GM13976 (cell line): ENCODE results near the gene ELF3.

ENCODE experiments used
- DNase-seq: peaks from one replicate; pipeline ENCODE4 v3.0.0; 2012; ENCODE audit warnings: low spot score
- in situ Hi-C: fragments of 300-500 bp; cut with MboI; formaldehyde crosslinking; loops from one replicate; pipeline ENCODE4 v1.12.0; 2022; ENCODE audit warnings: low sequenced_read_pairs, mixed read lengths, inconsistent platforms; ENCODE audit not compliant: unreplicated experiment
- TF ChIP-seq, protein P1 (sequence below): IDR thresholded peaks from 2 replicates; pipeline ENCODE4 v1.5.1; 2012; ENCODE audit warnings: borderline replicate concordance, mild to moderate bottlenecking; ENCODE audit not compliant: insufficient read depth; ENCODE audit errors: extremely low read depth, missing control alignments, control extremely low read depth

ELF3 gene

DNA sequence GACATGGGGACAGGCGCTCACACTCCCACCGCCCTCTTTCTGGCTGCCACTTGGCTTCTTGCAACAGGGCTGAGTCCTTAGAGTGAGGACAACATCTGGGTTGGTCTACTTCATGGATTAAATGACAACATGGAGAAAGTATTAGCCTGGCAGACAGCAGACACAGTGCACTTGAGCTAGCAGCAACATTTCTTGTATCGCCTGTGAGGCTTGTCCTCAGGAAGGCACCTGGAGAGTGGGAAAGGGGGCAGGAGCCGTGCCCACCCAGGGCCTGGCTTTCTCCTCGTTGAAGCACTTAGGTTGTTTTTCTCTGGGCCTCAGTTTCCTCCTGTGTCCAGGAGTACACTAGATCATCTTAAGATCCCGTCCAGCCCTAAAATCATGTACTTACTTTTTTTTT, 3.7 kb downstream of the ELF3 start:
- TF ChIP-seq, protein P1, sequence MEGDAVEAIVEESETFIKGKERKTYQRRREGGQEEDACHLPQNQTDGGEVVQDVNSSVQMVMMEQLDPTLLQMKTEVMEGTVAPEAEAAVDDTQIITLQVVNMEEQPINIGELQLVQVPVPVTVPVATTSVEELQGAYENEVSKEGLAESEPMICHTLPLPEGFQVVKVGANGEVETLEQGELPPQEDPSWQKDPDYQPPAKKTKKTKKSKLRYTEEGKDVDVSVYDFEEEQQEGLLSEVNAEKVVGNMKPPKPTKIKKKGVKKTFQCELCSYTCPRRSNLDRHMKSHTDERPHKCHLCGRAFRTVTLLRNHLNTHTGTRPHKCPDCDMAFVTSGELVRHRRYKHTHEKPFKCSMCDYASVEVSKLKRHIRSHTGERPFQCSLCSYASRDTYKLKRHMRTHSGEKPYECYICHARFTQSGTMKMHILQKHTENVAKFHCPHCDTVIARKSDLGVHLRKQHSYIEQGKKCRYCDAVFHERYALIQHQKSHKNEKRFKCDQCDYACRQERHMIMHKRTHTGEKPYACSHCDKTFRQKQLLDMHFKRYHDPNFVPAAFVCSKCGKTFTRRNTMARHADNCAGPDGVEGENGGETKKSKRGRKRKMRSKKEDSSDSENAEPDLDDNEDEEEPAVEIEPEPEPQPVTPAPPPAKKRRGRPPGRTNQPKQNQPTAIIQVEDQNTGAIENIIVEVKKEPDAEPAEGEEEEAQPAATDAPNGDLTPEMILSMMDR = no peak
- in situ Hi-C loops = no loop called here
- no peak for DNase-seq

DNA sequence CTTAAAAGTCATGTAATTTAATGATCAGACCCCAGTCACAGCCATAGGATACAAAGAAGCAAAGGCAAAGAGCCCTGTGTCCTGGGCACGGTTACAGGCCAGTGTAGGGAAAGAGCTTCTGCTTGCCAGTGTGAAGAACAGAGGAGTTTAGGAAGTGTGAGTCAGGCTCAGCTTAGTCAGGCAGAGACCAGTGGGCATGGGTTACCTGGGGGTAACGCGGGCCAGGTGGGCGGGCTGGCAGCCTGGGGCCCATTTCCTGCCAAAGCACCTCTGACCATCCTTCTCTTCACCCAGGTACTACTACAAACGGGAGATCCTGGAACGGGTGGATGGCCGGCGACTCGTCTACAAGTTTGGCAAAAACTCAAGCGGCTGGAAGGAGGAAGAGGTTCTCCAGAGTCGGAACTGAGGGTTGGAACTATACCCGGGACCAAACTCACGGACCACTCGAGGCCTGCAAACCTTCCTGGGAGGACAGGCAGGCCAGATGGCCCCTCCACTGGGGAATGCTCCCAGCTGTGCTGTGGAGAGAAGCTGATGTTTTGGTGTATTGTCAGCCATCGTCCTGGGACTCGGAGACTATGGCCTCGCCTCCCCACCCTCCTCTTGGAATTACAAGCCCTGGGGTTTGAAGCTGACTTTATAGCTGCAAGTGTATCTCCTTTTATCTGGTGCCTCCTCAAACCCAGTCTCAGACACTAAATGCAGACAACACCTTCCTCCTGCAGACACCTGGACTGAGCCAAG, 4.7 kb downstream of the ELF3 start:
- TF ChIP-seq, protein P1 = no peak
- in situ Hi-C loops = no loop called here

DNA sequence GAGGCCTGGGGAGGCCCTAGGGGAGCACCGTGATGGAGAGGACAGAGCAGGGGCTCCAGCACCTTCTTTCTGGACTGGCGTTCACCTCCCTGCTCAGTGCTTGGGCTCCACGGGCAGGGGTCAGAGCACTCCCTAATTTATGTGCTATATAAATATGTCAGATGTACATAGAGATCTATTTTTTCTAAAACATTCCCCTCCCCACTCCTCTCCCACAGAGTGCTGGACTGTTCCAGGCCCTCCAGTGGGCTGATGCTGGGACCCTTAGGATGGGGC, 5.2 kb downstream of the ELF3 start:
- in situ Hi-C loops = no loop called here
- TF ChIP-seq, protein P1 = no peak
- no peak for DNase-seq

More for the DNA sequence above, 4.7 kb downstream of the ELF3 start:
- no peak for DNase-seq

DNA sequence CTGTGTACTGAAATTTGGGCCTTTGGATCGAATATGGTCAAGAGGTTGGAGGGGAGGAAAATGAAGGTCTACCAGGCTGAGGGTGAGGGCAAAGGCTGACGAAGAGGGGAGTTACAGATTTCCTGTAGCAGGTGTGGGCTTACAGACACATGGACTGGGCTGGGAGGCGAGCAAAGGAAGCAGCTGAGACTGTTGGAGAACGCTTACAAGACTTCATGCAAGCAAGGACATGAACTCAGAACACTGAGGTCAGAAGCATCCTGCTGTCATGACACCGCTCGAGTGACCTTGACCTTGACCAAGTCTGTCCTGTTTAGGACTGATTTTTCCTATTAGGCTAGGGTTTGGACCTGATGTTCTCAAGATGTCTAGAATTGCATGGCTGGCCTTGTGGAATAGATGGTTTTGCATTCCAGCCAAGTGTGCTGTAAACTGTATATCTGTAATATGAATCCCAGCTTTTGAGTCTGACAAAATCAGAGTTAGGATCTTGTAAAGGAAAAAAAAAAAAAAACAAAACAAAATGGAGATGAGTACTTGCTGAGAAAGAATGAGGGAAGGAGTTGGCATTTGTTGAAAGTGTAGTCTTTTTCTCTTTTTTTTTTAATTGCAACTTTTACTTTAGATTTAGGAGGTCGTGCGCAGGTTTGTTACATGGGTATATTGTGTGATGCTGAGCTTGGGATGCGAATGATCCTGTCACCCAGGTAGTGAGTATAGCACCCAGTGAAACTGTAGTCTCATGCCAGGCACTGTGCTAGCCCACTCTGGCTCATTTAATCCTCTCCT, 5.8 kb downstream of the ELF3 start:
- in situ Hi-C loops = no loop called here
- DNase-seq = no peak
- TF ChIP-seq, protein P1 = no peak

DNA sequence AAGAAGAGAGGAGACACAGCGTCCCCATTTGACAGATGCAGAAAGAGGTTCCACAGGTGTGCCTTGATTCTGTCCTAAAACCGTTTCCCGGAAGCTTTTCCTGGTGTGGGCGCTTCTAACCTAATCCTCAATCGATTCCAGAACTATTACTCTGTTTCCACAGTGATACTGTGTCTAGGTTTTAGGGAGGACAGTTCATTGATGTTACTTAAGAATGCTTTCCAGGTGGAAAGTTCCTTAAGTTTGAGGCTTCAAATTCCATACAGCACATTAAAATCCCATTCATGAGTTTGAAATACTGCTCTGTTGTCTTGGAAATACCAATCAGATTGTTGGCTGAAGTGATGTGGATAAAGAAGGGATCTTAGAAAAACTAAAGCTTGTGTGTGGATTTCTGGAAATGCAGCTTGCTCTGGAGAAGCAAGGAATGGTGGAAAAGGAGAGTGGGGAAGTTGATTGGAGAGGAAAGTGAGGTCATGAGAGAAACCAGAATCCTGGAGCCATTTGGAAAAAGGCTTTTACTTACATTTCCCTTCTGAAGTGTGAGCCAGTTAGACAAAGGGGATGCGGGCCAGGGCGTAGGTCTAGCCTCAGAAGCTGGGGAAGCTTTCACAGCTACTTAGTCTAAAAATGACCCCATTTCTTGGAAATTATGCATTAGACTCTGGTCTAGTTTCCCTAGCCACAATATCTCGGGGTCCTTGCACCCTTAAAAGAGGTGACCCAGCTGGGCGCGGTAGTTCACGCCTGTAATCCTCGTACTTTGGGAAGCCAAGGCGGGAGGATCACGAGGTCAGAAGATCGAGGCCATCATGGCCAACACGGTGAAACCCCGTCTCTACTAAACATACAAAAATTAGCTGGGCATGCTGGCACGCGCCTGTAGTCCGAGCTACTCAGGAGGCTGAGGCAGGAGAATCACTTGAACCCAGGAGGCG, 6.7 kb downstream of the ELF3 start:
- DNase-seq = no peak
- in situ Hi-C loops = no loop called here
- TF ChIP-seq, protein P1 = no peak

DNA sequence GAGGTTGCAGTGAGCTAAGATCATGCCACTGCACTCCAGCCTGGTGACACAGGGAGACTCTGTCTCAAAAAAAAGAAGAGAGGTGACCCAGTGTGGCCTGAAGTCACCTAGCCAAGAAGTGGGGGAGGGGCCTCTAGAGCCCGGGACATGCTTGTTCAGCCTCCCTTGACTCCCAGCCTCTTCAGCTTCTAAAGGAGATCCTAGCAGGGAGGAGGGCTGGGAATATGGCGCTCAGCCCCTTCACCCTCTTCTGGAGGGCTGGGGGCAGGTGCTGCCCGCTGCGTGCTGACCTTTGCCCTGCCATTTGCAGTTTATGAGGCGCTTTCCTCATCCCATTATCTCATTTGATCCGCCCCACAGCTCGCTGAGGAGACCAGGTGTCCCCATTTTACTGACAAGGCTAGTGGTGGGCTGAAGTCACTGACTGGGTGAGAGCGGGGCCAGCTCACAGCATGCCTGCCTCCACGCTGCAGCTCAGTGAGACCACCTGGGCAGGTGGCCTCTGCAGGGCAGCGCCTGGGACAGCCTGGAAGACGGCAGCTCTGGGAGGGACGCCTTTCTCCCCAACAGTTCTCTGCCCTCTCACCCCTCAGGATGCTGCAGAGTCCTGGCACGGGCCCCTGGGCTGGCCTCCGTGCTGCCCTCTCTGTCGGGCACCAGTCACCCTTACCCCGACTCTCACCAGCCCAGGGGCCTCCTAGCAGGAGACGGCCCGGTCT, 7.5 kb downstream of the ELF3 start:
- in situ Hi-C loops = no loop called here
- TF ChIP-seq, protein P1 = no peak
- no peak for DNase-seq
